Measurements from ENCODE around the gene AWAT2. TPM values are rescaled to one million over a fixed set of nuclear protein-coding genes. Genes with fewer than 3 reads are reported as not detected.

The AWAT2 gene
- total and polyA plus RNA-seq, 9 of the 15 experiments (the other 6 are each of a cell fraction or from before 2014, with no cell fraction given) = not detected

DNA sequence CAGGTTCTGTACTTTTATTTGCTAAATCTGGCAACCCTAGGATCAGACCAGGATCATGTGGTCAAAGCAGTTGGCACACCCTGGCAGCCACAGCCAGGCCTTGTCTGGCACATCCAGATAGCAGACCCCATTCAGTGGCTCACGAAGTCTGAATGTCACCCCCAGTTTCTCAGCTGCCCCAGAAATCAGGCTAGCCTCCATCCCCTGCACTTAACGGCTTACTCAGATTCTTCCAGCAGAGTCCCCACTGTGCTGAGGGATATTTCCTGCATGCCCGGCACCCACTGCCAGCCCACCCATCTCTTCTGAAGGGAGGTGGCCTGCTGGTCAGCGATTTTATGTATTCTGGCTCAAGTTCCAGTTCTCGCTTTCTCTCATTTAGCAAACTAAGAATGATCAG is 4.7 kb upstream of the AWAT2 start (continued):
- TF ChIP-seq PCBP1 (IDR thresholded peaks at IDR 0.05; ENCODE audit: low read depth, low read length, poor library complexity, severe bottlenecking) (no peak), HIVEP1 (CRISPR knock-in tag; IDR thresholded peaks at IDR 0.05) (no peak)
- TF ChIP-seq, protein P1, sequence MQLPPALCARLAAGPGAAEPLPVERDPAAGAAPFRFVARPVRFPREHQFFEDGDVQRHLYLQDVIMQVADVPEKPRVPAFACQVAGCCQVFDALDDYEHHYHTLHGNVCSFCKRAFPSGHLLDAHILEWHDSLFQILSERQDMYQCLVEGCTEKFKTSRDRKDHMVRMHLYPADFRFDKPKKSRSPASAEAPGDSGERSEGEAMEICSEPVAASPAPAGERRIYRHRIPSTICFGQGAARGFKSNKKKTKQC (CRISPR knock-in tag; IDR thresholded peaks at IDR 0.05) = no peak

DNA sequence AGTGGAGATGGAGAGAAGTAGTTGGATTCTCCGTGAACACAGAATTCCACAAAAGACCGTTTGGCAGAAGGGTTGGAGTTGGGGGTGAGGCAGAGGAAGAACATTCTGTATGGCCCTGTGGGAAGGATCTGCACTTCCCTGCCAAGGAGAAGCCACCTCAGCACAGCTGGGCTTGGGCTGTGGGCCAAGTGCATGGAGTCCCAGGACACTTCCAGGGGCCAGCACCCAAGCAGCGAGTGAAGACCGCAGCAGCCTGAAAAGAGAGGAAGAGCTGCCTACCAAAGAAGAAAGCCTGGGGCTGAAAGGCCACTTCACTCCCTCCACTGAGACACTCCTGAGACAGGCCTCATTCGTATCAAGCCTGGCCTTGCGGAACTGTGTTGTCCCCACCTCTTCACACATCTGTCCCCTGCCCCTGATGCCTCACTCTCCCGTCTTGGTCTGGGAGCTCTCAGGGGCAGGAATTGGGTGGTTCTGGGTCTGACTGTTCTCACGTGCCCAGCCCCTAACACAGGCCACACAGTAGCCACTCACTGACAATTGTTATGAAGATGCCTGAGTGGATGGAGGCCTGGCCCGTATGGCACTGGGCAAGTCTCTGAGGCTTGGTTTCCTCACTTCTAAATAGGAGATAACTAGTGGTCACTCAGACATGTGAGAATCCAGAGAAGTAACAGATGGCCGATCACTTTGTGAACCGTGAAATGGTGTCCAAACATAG is 3.3 kb upstream of the AWAT2 start:
- ChIA-PET CTCF (ENCODE audit: low intra/inter-chr PET ratio) (no interaction called here), POLR2A (no interaction called here)
- DNase-seq (ENCODE audit: extremely low read depth in 1 of 4, low spot score in 3 of 4) (no peak), ATAC-seq (no peak), FAIRE-seq (no peak)
- H3K4me3 ChIP-seq = no peak overlapping the region
- in situ Hi-C loops (cut with MboI) = no loop called here
- TF ChIP-seq FOXK2 (conservative IDR thresholded peaks at IDR 0.05 in 1 of 2, IDR thresholded peaks at IDR 0.05 in 1 of 2; ENCODE audit: low read depth in 2 of 2) (no peak), RB1 (IDR thresholded peaks at IDR 0.05; ENCODE audit: low read depth) (no peak), MNT (conservative IDR thresholded peaks at IDR 0.05) (no peak), KDM1A (IDR thresholded peaks at IDR 0.05) (no peak), SRSF1 (IDR thresholded peaks at IDR 0.05; ENCODE audit: low read depth, low read length) (no peak), RBM34 (IDR thresholded peaks at IDR 0.05; ENCODE audit: borderline replicate concordance, insufficient read depth, low read length) (no peak)
- TF ChIP-seq, protein P2, sequence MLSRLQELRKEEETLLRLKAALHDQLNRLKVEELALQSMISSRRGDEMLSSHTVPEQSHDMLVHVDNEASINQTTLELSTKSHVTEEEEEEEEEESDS (CRISPR knock-in tag; IDR thresholded peaks at IDR 0.05) = no peak
- no peaks in the 10 kb centered on the region for H3K9me1 ChIP-seq (ENCODE audit: control insufficient read depth, insufficient read depth, low read length)
- H2AFZ ChIP-seq (ENCODE audit: low read depth, low read length) = no peak overlapping the region
- H3K4me1 ChIP-seq (replicated peaks in 1 of 2; ENCODE audit: control insufficient read depth in 2 of 2, insufficient read depth in 2 of 2, low read length in 2 of 2) = no peaks in the 10 kb centered on the region
- 0% methylated on average over 8 of the region's 11 CpGs for WGBS (ENCODE audit: insufficient coverage, low coverage, missing lambda C conversion rate)
- intact Hi-C loops (cut with micrococcal nuclease) = no loop called here
- H4K20me1 ChIP-seq (replicated peaks; ENCODE audit: control insufficient read depth, insufficient read depth, low read length) = no peaks in the 10 kb centered on the region; the same call in 1 of the 2 replicates
- H3K9me3 ChIP-seq (replicated peaks; ENCODE audit: control insufficient read depth, insufficient read depth, low read depth, low read length) = no peaks in the 10 kb centered on the region
- H3K36me3 ChIP-seq (ENCODE audit: control insufficient read depth, insufficient read depth, low read length) = no peaks in the 10 kb centered on the region
- no peak overlapping the region for H3K27ac ChIP-seq (ENCODE audit: extremely low read depth, low read depth, low read length)
- H3K9ac ChIP-seq (ENCODE audit: insufficient read depth in 1 of 2, low read depth in 2 of 2, low read length in 2 of 2) = no peak overlapping the region
- no peaks in the 10 kb centered on the region for H3K79me2 ChIP-seq (ENCODE audit: control insufficient read depth, insufficient read depth, low read length)
- H3K27me3 ChIP-seq (ENCODE audit: control insufficient read depth in 2 of 2, insufficient read depth in 2 of 2, low read length in 2 of 2) = peaks cover 0 to 18% of the 10 kb centered on the region in 2 experiments; a peak in 3 of 5 replicates
- no TSS peak for BruUV-seq (replicated peaks)
- H3K4me2 ChIP-seq (ENCODE audit: insufficient read depth, low read length) = no peak overlapping the region
